GM12874 (cell line): ENCODE results near the gene ZNF333.
"Not testable (repeated sequence)": the region's sequence is repeated elsewhere in the genome, so short reads cannot be mapped to it uniquely, and the experiment has no call there.

Experiments used
- CTCF ChIP-seq: IDR thresholded peaks from 2 replicates; pipeline ENCODE4 v1.5.1; 2011; ENCODE audit warnings: low read depth, mild to moderate bottlenecking, control low read depth, low read length, moderate library complexity; ENCODE audit not compliant: insufficient read depth

ZNF333 gene

GRCh38 chr19:14770136-14770535, 80.3 kb downstream of the ZNF333 start:
- TF ChIP-seq CTCF, result no peak

- TF ChIP-seq CTCF, result no peak
These were observed 81.3 kb downstream of the ZNF333 start for GRCh38 chr19:14770944-14771839.

GRCh38 chr19:14772467-14772866, 82.6 kb downstream of the ZNF333 start:
- TF ChIP-seq CTCF, result no peak

- no peak for TF ChIP-seq CTCF
These were observed 83.1 kb downstream of the ZNF333 start for GRCh38 chr19:14772995-14773394.

- TF ChIP-seq CTCF, result no peak
These were observed 84.5 kb downstream of the ZNF333 start for GRCh38 chr19:14774373-14774772.

- no peak for TF ChIP-seq CTCF
These were observed 86.2 kb downstream of the ZNF333 start for GRCh38 chr19:14775869-14776586.

GRCh38 chr19:14778110-14778845, 88.4 kb downstream of the ZNF333 start, which contains the start of gene ADGRE2:
Gene ADGRE2, minus strand, starts transcription at chr19:14778560. Its CDS starts 1,804 bp downstream, at chr19:14776756.
- not testable (repeated sequence) for TF ChIP-seq CTCF
